ENCODE data around the gene DPYSL4. TPM values are rescaled to one million over a fixed set of nuclear protein-coding genes. Genes with fewer than 3 reads are reported as not detected.

The DPYSL4 gene
- total and polyA plus RNA-seq, 2 of the 4 experiments (the other 2 are of a cell fraction) = 8.1 to 30.5 TPM

DNA sequence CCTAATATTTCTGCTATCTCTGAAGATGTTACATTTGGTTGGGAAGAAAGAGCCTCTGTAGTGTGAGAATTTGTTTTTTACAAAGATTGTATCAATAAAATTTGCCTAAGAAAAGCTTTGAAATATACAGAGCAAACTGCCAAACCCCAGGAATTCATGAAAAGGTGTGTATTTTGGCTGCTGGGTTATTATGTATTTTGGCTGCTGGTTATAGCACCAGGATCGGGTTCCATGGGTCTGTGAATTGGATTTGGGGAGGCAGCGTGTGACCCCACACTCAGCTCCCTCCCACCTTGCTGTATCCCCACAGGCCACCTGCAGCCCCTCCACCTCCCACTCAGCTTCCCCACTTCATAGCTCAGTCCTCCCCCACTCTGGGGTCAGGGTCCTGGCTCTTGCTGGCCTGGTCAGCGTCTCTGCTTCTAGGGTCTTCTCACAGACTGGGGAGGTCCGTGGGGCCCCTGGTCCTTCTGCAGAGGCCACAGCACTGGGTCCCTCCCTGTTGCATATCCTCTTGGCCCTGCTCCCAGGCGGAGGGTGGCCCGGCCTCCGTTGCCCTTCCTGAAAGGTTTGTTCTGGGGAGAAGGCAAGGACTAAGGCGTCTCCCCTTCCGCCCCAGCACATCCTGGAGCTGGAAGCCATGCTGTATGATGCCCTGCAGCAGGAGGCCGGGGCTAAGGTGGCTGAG lies 24.0 kb upstream of the DPYSL4 start:
- no peak overlapping the region for H3K23ac ChIP-seq (ENCODE audit: low read depth, low read length)
- intact Hi-C loops (cut with micrococcal nuclease) (no loop called here), in situ Hi-C loops (cut with MboI; ENCODE audit: low sequenced_read_pairs) (no loop called here), dilution Hi-C loops (cut with HindIII; ENCODE audit: low sequenced_read_pairs, unreplicated experiment) (no loop called here)
- no peaks in the 10 kb centered on the region for H3K36me3 ChIP-seq (ENCODE audit: control insufficient read depth, insufficient read depth, low read length)
- H3K4me2 ChIP-seq (ENCODE audit: low read depth, low read length) = no peak overlapping the region
- no peaks in the 10 kb centered on the region for H3K9me1 ChIP-seq (ENCODE audit: insufficient read depth, low read length)
- no peaks in the 10 kb centered on the region for H3K9me3 ChIP-seq (ENCODE audit: control insufficient read depth, insufficient read depth, low read length)
- BruUV-seq (replicated peaks) = no TSS peak
- no peak overlapping the region for H3K14ac ChIP-seq (replicated peaks; ENCODE audit: low read depth, low read length)
- H2BK120ac ChIP-seq (ENCODE audit: low read depth, low read length) = no peak overlapping the region
- 20% methylated on average over 2 of the region's 10 CpGs; no CpG with 5 or more reads in 1 of the 2 experiments for WGBS, 2 experiments (ENCODE audit: extremely low coverage in 2 of 2, insufficient read length in 1 of 2)
- H4K5ac ChIP-seq (ENCODE audit: low read depth, low read length) = no peak overlapping the region
- no peak overlapping the region for H3K4me3 ChIP-seq (ENCODE audit: insufficient read depth, low read depth, low read length)
- DNase-seq (no peak), ATAC-seq (ENCODE audit: low read depth) (no peak)
- H4K91ac ChIP-seq (ENCODE audit: insufficient read depth, low read depth, low read length) = no peak overlapping the region
- no peaks in the 10 kb centered on the region for H3K4me1 ChIP-seq (ENCODE audit: control insufficient read depth, insufficient read depth, low read length)
- H3K79me1 ChIP-seq (ENCODE audit: low read depth in 1 of 2, low read length in 2 of 2) = no peaks in the 10 kb centered on the region
- H2AK9ac ChIP-seq (replicated peaks; ENCODE audit: low read depth, low read length, poor library complexity) = no peak overlapping the region
- no peak overlapping the region for H2BK15ac ChIP-seq (ENCODE audit: low read depth, low read length)
- no peak overlapping the region for H2BK5ac ChIP-seq (ENCODE audit: low read depth, low read length, poor library complexity, severe bottlenecking)
- no peak overlapping the region for H4K8ac ChIP-seq (ENCODE audit: low read depth in 2 of 2, low read length in 2 of 2)
- ChIA-PET POLR2A (ENCODE audit: unreplicated experiment) (no interaction called here), CTCF (no interaction called here)
- H3K56ac ChIP-seq (ENCODE audit: extremely low read depth, insufficient read depth, low read length) = no peak overlapping the region
- no peak overlapping the region for H2BK20ac ChIP-seq (ENCODE audit: low read depth, low read length)
- H2AFZ ChIP-seq (replicated peaks; ENCODE audit: low read length, poor library complexity) = peak overlapping the region; percentile 34
- no peak overlapping the region for H2AK5ac ChIP-seq (ENCODE audit: low read depth, low read length)
- H4K20me1 ChIP-seq (ENCODE audit: insufficient read depth, low read length) = no peaks in the 10 kb centered on the region
- TF ChIP-seq MXI1 (IDR thresholded peaks at IDR 0.05; ENCODE audit: borderline replicate concordance, low read depth, low read length) (no peak), USF2 (IDR thresholded peaks at IDR 0.05; ENCODE audit: low read depth, low read length) (no peak), SMC3 (IDR thresholded peaks at IDR 0.05; ENCODE audit: low read depth, low read length) (no peak), POLR2A (IDR thresholded peaks at IDR 0.05; ENCODE audit: low read depth, low read length) (no peak), BHLHE40 (IDR thresholded peaks at IDR 0.05; ENCODE audit: low read depth, low read length) (no peak), RCOR1 (IDR thresholded peaks at IDR 0.05; ENCODE audit: insufficient replicate concordance, low read length) (no peak), MAZ (IDR thresholded peaks at IDR 0.05; ENCODE audit: borderline replicate concordance, low read depth, low read length) (no peak), RAD21 (IDR thresholded peaks at IDR 0.05; ENCODE audit: low read length) (no peak), MAFK (IDR thresholded peaks at IDR 0.05; ENCODE audit: low read depth, low read length) (no peak), CEBPB (IDR thresholded peaks at IDR 0.05; ENCODE audit: low read depth, low read length) (no peak)
- TF ChIP-seq, protein P1, sequence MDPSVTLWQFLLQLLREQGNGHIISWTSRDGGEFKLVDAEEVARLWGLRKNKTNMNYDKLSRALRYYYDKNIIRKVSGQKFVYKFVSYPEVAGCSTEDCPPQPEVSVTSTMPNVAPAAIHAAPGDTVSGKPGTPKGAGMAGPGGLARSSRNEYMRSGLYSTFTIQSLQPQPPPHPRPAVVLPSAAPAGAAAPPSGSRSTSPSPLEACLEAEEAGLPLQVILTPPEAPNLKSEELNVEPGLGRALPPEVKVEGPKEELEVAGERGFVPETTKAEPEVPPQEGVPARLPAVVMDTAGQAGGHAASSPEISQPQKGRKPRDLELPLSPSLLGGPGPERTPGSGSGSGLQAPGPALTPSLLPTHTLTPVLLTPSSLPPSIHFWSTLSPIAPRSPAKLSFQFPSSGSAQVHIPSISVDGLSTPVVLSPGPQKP (IDR thresholded peaks at IDR 0.05; ENCODE audit: borderline replicate concordance, low read depth, low read length) = no peak
- no peak overlapping the region for H3K27ac ChIP-seq (ENCODE audit: insufficient read depth, low read length)
- H3K18ac ChIP-seq (ENCODE audit: low read depth, low read length) = no peak overlapping the region
- H3K27me3 ChIP-seq (ENCODE audit: control insufficient read depth, insufficient read depth, low read length) = no peaks in the 10 kb centered on the region; the same call in 1 of the 2 replicates
- no peak overlapping the region for H3K9ac ChIP-seq (ENCODE audit: low read depth, low read length)
- H3K4ac ChIP-seq (ENCODE audit: low read depth, low read length) = no peak overlapping the region

Measured in IMR-90 (cell line).